ENCODE data around the gene SLBP.
A peak's percentile ranks its signal among the peaks of the same experiment; 100 is the strongest.

SLBP gene

DNA sequence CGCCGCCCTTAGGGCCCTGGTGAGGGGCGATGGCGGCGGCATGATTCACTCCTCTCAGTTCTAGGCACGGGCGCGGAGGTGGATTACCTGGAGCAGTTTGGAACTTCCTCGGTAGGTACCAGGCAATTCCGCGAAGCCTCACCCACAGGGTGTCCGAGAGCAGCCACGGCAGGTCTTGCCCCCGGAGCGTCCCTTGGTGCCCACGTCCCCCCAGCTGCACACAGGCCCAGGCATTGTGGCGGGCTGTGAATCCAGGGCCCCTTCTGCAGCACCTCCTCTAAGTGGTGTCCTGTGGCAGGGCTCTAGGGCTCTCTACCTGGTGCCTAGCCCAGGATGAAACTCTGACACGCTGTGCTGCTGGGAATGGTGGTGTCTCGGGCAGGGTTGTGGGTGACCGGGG, 23.1 kb upstream of the SLBP start:
- TF ChIP-seq, protein P1, sequence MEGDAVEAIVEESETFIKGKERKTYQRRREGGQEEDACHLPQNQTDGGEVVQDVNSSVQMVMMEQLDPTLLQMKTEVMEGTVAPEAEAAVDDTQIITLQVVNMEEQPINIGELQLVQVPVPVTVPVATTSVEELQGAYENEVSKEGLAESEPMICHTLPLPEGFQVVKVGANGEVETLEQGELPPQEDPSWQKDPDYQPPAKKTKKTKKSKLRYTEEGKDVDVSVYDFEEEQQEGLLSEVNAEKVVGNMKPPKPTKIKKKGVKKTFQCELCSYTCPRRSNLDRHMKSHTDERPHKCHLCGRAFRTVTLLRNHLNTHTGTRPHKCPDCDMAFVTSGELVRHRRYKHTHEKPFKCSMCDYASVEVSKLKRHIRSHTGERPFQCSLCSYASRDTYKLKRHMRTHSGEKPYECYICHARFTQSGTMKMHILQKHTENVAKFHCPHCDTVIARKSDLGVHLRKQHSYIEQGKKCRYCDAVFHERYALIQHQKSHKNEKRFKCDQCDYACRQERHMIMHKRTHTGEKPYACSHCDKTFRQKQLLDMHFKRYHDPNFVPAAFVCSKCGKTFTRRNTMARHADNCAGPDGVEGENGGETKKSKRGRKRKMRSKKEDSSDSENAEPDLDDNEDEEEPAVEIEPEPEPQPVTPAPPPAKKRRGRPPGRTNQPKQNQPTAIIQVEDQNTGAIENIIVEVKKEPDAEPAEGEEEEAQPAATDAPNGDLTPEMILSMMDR (conservative IDR thresholded peaks at IDR 0.05), result no peak
- H3K27ac ChIP-seq, result no peak overlapping the region

- no peak overlapping the region for H3K27ac ChIP-seq
- TF ChIP-seq, protein P1 (conservative IDR thresholded peaks at IDR 0.05), result no peak
Observed at GRCh38 chr4:1732911-1733310, 20.8 kb upstream of the SLBP start.

GRCh38 chr4:1731180-1731579, 19.1 kb upstream of the SLBP start:
- no peak overlapping the region for H3K27ac ChIP-seq

DNA sequence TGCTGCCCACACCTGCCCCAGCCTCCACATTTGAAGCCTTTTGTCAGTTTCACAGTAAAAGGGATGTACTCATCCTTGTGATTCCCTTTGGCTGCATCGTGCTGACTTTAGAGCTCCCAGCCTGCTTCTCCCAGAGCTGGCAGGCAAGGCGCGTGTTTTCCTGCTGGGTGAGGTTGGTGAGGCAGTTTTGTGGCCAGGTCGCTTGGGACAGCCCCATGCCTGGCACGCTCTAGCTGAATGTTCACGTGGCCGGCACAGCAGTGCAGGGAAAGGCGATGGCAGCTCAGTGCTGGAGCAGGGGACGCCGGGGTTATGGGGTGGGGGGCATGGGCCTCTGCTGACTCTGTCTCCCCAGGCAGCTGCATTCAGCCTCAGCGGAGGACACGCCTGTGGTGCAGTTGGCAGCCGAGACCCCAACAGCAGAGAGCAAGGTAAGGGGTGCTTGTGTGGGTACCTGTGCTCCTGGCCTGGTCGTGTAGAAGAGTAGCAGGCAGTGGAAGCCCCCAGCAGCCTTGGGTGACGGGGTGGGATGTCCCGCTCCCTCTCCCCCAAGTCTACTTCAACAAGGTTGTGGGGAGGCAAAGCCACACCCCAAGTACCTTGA, 18.5 kb upstream of the SLBP start:
- TF ChIP-seq, protein P1 (conservative IDR thresholded peaks at IDR 0.05), result no peak
- H3K27ac ChIP-seq, result no peak overlapping the region

More at GRCh38 chr4:1731180-1731579, 19.1 kb upstream of the SLBP start:
- TF ChIP-seq, protein P1 (conservative IDR thresholded peaks at IDR 0.05), result no peak

DNA sequence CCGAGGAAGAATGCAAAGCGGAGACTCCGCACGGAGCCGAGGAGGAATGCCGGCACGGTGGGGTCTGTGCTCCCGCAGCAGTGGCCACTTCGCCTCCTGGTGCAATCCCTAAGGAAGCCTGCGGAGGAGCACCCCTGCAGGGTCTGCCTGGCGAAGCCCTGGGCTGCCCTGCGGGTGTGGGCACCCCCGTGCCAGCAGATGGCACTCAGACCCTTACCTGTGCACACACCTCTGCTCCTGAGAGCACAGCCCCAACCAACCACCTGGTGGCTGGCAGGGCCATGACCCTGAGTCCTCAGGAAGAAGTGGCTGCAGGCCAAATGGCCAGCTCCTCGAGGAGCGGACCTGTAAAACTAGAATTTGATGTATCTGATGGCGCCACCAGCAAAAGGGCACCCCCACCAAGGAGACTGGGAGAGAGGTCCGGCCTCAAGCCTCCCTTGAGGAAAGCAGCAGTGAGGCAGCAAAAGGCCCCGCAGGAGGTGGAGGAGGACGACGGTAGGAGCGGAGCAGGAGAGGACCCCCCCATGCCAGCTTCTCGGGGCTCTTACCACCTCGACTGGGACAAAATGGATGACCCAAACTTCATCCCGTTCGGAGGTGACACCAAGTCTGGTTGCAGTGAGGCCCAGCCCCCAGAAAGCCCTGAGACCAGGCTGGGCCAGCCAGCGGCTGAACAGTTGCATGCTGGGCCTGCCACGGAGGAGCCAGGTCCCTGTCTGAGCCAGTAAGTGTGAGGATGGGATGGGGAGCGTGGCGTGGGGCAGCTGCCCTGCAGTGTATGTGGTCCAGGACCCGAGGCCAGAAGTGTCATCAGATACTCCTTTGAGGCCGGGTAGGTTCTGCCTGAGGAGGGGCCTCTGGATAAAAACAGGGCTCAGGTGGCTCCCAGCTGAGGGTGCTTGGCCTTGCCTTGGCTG, 16.2 kb upstream of the SLBP start:
- TF ChIP-seq, protein P1 (conservative IDR thresholded peaks at IDR 0.05), result no peak; the same call in 1 of the 2 replicates
- peak overlapping the region; percentile 45 for H3K27ac ChIP-seq

- peak overlapping the region; percentile 45 for H3K27ac ChIP-seq
- TF ChIP-seq, protein P1 (conservative IDR thresholded peaks at IDR 0.05), result no peak
Observed at GRCh38 chr4:1727117-1728031, 15.3 kb upstream of the SLBP start.
